ENCODE measurements around the gene FBXL20. TPM values are rescaled to one million over a fixed set of nuclear protein-coding genes. Genes with fewer than 3 reads are reported as not detected.
"Not testable (repeated sequence)": the region's sequence is repeated elsewhere in the genome, so short reads cannot be mapped to it uniquely, and the experiment has no call there.

Gene FBXL20
- total RNA-seq, 2 donors from 2014 or later, result 28.5 to 30.5 TPM

DNA sequence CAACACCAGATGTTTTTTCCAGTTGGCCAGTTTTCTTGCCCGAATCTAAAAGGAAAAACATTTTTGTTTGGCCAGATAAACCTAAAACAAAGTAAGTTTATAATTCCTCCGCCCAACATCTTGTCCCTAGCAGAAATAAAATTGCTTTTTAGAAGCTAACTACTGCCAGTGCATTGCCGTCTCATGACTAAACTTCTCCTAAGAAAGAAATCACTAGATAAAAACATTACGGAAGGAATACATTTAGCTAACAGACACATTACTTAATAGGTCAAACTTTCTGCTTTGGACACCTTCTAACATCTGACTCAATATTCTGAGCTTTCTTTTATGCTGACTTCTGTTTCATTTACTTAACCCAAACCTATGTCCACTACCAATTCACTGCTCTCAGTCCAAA lies 36.2 kb downstream of the FBXL20 start:
- Mint-ChIP-seq H3K9me3 (no peaks in the 10 kb centered on the region), H3K27me3 (ENCODE audit: low read depth) (no peaks in the 10 kb centered on the region), H3K4me3 (no peak overlapping the region), H3K36me3 (ENCODE audit: insufficient read depth in 2 of 2) (no peaks in the 10 kb centered on the region), H3K4me1 (ENCODE audit: low read depth) (peaks cover 8% of the 10 kb centered on the region), H3K27ac (no peak overlapping the region)
- no peak for DNase-seq
- no peak for ATAC-seq (replicated peaks in 1 of 2)

DNA sequence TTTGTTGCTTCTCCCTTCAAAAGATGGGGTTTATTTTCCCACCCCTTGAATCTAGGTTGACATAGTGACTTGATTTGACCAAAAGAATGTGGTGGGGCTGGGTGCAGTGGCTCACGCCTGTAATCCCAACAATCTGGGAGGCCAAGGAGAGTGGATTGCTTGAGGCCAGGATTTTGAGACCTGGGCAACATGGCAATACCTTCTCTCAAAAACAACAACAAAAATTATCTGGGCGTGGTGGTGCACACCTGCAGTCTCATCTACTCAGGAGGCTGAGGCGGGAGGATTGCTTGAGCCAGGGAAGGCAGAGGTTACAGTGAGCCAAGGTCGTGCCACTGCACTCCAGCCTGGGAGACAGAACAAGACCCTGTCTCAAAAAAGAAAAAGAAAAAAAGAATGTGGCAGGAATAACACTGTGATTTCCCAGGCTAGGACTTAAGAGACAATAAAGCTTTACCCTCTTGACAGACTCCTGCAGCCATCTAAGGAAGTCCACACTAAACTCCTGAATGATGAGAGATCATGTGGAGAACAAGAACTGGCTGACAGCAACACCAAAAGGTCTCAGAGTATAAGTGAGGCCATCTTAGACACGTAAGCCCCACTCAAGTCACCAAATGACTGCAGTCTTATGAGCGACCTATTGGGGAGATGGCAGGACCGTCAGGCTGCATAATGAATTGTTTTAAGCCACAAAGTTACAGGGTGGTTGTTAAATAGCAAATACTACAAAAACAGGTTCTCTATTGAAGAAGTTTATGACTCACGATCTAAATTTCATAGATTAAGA lies 37.0 kb downstream of the FBXL20 start:
- DNase-seq (no peak), ATAC-seq (replicated peaks in 1 of 2) (no peak)
- no peaks in the 10 kb centered on the region for H3K36me3 Mint-ChIP-seq (ENCODE audit: insufficient read depth in 2 of 2)
- no peaks in the 10 kb centered on the region for H3K9me3 Mint-ChIP-seq
- H3K4me3 Mint-ChIP-seq, result no peak overlapping the region
- H3K27ac Mint-ChIP-seq, result no peak overlapping the region
- no peaks in the 10 kb centered on the region for H3K27me3 Mint-ChIP-seq (ENCODE audit: low read depth)
- peaks cover 13% of the 10 kb centered on the region for H3K4me1 Mint-ChIP-seq (ENCODE audit: low read depth)

DNA sequence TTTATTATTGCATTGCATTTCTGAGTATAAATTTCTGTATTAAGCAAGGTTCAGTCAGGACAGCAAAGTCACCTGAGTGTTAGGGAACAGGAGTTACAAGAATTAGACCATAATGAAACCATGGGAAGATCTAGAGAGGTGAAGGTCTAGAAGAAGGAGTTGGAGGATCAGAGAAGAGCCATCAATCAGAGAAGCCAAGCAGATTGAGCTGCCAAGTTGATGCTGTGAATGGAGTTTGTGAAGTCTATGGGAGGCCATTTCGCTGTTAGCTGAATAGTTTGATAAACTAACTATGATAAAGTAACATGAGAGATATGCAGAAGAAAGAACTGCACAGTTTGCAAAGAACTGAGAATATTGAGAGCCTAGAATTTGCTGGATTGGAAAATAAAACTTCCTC lies 40.4 kb downstream of the FBXL20 start:
- no peak overlapping the region for H3K4me3 Mint-ChIP-seq
- H3K27me3 Mint-ChIP-seq (ENCODE audit: low read depth), result no peaks in the 10 kb centered on the region
- no peaks in the 10 kb centered on the region for H3K36me3 Mint-ChIP-seq (ENCODE audit: insufficient read depth in 2 of 2)
- ATAC-seq (replicated peaks in 1 of 2) (no peak), DNase-seq (no peak)
- peaks cover 13% of the 10 kb centered on the region for H3K4me1 Mint-ChIP-seq (ENCODE audit: low read depth)
- H3K9me3 Mint-ChIP-seq, result no peaks in the 10 kb centered on the region
- no peak overlapping the region for H3K27ac Mint-ChIP-seq

DNA sequence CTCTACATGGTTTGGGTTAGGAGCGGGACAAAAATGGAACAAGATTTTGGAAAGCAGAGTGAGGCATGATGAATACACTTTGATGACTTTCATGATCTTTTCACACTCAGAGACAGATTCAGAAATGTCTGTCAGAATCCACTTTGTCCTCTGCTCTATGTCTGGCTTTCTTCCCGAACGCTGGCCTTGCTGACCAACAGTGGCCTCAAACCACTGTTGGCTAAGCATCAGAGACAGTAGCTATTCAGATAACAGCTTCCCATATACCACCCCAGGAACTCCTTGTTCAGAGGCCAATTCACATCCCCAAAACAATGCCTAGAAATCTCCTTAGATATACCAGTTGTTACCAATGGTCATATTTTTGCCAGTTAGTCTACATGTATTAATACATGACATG lies 40.9 kb downstream of the FBXL20 start:
- H3K36me3 Mint-ChIP-seq (ENCODE audit: insufficient read depth in 2 of 2), result no peaks in the 10 kb centered on the region
- no peak overlapping the region for H3K4me3 Mint-ChIP-seq
- ATAC-seq (replicated peaks in 1 of 2), result no peak
- peaks cover 13% of the 10 kb centered on the region for H3K4me1 Mint-ChIP-seq (ENCODE audit: low read depth)
- H3K27me3 Mint-ChIP-seq (ENCODE audit: low read depth), result no peaks in the 10 kb centered on the region
- no peak overlapping the region for H3K27ac Mint-ChIP-seq
- DNase-seq, result no peak
- H3K9me3 Mint-ChIP-seq, result no peaks in the 10 kb centered on the region

DNA sequence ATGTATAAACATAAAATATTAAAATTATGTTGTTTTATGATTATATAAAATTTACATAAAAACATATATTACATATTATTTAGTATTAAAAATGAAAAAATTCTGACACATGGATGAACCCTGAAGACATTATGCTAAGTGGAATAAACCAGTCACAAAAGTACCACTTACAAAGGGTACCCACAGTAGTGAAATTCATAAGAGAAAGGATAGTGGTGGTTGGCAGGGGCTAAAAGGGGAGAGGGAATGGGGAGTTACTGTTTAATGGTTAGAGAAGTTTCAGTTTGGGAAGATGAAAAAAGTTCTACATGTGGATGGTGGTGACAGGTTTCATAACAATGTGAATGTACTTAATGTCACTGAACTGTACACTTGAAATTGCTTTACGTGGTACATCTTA lies 41.4 kb downstream of the FBXL20 start:
- no peaks in the 10 kb centered on the region for H3K9me3 Mint-ChIP-seq
- H3K4me1 Mint-ChIP-seq (ENCODE audit: low read depth), result peaks cover 13% of the 10 kb centered on the region
- DNase-seq (no peak), ATAC-seq (replicated peaks in 1 of 2) (no peak)
- no peak overlapping the region for H3K27ac Mint-ChIP-seq
- H3K4me3 Mint-ChIP-seq, result no peak overlapping the region
- H3K36me3 Mint-ChIP-seq (ENCODE audit: insufficient read depth in 2 of 2), result no peaks in the 10 kb centered on the region
- H3K27me3 Mint-ChIP-seq (ENCODE audit: low read depth), result no peaks in the 10 kb centered on the region

DNA sequence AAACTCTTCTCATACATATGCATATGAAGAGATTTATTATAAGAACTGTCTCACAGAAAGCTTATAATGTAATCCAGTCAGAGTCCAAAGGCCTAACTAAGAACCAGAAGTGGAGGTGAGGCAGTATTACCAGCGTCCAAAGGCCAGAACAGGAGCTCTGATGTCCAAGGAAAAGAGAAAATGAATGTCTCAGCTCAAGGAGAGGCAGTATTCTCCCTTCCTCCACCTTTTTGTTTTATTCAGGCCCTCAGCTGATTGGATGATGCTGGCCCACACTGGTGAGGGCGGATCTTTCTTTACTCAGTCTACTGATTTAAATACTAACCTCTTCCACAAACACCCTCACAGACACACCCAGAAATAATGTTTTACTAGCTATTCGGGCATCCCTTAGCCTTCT lies 43.4 kb downstream of the FBXL20 start:
- H3K4me3 Mint-ChIP-seq, result no peak overlapping the region

DNA sequence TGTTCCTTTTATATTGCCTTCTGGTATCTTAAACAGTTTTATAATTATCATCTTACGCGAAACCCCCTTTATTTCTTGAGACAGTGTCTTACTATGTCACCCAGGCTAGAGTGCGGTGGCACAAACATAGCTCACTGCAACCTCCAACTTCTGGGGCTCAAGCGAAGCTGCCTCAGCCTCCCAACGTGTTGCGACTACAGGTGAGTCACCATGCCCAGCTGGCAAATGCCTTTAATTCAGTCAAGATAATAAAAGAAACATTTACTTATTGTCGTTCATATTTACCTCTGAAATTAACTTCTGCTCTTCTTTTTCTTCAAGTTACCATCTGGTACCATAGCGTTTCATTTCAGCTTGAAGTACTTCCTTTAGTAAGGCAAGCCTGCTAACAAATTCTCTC lies 43.9 kb downstream of the FBXL20 start:
- Mint-ChIP-seq H3K4me1 (ENCODE audit: low read depth) (peaks cover 13% of the 10 kb centered on the region), H3K27me3 (ENCODE audit: low read depth) (no peaks in the 10 kb centered on the region), H3K4me3 (no peak overlapping the region), H3K36me3 (ENCODE audit: insufficient read depth in 2 of 2) (no peaks in the 10 kb centered on the region), H3K27ac (no peak overlapping the region), H3K9me3 (no peaks in the 10 kb centered on the region)
- ATAC-seq (replicated peaks in 1 of 2), result no peak
- DNase-seq, result no peak

More for the DNA sequence above, 43.4 kb downstream of the FBXL20 start:
- Mint-ChIP-seq H3K27ac (no peak overlapping the region), H3K9me3 (no peaks in the 10 kb centered on the region), H3K36me3 (ENCODE audit: insufficient read depth in 2 of 2) (no peaks in the 10 kb centered on the region), H3K4me1 (ENCODE audit: low read depth) (peaks cover 13% of the 10 kb centered on the region), H3K27me3 (ENCODE audit: low read depth) (no peaks in the 10 kb centered on the region)
- ATAC-seq (replicated peaks in 1 of 2) (no peak), DNase-seq (no peak)

DNA sequence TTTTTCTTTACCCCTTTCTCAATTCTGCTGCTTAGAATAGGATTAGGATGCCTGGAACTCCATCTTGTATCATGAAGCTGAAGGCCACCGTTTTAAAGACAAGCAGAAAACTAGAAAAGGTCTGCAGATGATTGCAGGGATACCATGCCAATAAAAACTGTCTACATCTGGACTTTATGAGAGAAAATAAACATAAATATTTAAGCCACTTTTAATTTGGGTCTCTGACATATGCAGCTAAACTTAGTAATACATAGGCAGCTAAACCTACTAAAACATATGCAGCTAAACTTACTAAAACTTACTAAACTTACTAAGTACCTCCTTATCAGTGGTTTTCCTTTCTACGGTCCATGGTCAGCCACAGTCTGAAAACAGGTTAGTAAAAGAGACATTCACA lies 48.4 kb downstream of the FBXL20 start:
- ATAC-seq (replicated peaks in 1 of 2) (no peak), DNase-seq (no peak)
- Mint-ChIP-seq H3K4me3 (no peak overlapping the region), H3K27me3 (ENCODE audit: low read depth) (no peaks in the 10 kb centered on the region), H3K27ac (no peak overlapping the region), H3K9me3 (no peaks in the 10 kb centered on the region), H3K36me3 (ENCODE audit: insufficient read depth in 2 of 2) (no peaks in the 10 kb centered on the region), H3K4me1 (ENCODE audit: low read depth) (no peaks in the 10 kb centered on the region)

DNA sequence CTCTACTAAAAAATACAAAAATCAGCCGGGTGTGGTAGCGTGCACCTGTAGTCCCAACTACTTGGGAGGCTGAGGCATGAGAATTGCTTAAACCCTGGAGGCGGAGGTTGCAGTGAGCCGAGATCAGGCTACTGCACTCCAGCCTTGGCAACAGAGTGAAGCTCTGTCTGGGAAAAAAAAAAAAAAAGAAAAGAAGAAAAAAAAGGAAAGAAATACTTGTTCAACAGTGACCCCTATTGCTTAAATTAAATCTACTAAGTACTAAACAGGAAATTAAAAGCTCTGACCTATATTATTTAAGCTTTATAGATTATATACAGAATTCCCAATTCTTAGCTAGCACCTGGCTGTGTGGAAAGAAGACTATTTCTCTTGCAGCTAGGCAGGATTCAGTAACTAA lies 48.9 kb downstream of the FBXL20 start:
- Mint-ChIP-seq H3K4me1 (ENCODE audit: low read depth) (no peaks in the 10 kb centered on the region), H3K4me3 (no peak overlapping the region), H3K27ac (no peak overlapping the region), H3K9me3 (no peaks in the 10 kb centered on the region), H3K36me3 (ENCODE audit: insufficient read depth in 2 of 2) (peaks cover 0 to under 1% of the 10 kb centered on the region in 2 donors), H3K27me3 (ENCODE audit: low read depth) (no peaks in the 10 kb centered on the region)
- ATAC-seq (replicated peaks in 1 of 2), result no peak
- DNase-seq, result no peak

DNA sequence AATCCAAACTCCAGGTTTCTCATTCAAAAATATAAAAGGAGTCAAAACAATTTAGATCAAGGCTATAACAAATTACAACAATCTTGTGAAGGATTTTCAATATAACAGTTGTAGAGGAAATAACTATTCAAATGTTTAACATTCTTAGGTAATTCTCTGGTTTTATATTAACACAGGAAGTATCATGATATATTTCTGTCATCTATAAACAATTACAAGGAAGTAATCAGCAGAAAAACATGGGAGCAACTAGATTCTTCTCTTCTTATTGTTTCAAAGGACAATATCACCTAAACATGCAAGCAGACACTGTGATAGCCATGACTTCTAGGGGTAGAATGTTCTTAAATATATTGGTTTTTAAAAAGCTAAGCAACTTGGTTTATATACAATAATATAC lies 49.9 kb downstream of the FBXL20 start:
- ATAC-seq (replicated peaks in 1 of 2), result no peak
- DNase-seq, result no peak
- Mint-ChIP-seq H3K27ac (no peak overlapping the region), H3K4me1 (ENCODE audit: low read depth) (no peaks in the 10 kb centered on the region), H3K9me3 (no peaks in the 10 kb centered on the region), H3K36me3 (ENCODE audit: insufficient read depth in 2 of 2) (peaks cover 0 to 2% of the 10 kb centered on the region in 2 donors), H3K27me3 (ENCODE audit: low read depth) (no peaks in the 10 kb centered on the region), H3K4me3 (no peak overlapping the region)

DNA sequence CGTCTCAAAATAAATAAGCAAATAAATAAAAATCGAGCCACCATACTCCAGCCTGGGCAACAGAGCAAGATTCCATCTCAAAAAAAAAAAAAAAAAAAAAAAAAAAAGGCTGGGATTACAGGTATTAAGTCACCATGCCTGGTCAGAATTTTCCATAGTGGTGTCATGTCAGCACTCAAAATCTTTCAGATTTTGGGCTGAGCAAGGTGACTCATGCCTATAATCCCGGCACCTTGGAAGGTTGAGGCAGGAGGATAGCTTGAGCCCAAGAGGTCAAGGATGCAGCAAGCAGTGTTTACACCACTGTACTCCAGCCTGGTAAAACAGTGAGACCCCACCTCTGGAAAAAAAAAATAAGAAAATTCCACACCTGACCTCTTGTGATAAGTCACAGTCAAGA lies 52.2 kb downstream of the FBXL20 start:
- no peak overlapping the region for H3K27ac Mint-ChIP-seq
- H3K9me3 Mint-ChIP-seq, result no peaks in the 10 kb centered on the region
- peaks cover 0 to 2% of the 10 kb centered on the region in 2 donors for H3K36me3 Mint-ChIP-seq (ENCODE audit: insufficient read depth in 2 of 2)
- DNase-seq (no peak), ATAC-seq (replicated peaks in 1 of 2) (no peak)
- H3K4me1 Mint-ChIP-seq (ENCODE audit: low read depth), result no peaks in the 10 kb centered on the region
- H3K27me3 Mint-ChIP-seq (ENCODE audit: low read depth), result no peaks in the 10 kb centered on the region
- H3K4me3 Mint-ChIP-seq, result no peak overlapping the region

DNA sequence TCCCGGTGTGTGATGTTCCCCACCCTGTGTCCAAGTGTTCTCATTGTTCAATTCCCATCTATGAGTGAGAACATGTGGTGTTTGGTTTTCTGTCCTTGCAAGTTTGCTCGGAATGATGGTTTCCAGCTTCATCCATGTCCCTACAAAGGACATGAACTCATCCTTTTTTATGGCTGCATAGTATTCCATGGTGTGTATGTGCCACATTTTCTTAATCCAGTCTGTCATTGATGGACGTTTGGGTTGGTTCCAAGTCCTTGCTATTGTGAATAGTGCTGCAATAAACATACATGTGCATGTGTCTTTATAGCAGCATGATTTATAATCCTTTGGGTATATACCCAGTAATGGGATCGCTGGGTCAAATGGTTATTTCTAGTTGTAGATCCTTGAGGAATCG lies 54.6 kb downstream of the FBXL20 start:
- not testable (repeated sequence) for H3K4me1 Mint-ChIP-seq (ENCODE audit: low read depth); H3K9me3 Mint-ChIP-seq; H3K27me3 Mint-ChIP-seq (ENCODE audit: low read depth); H3K36me3 Mint-ChIP-seq (ENCODE audit: insufficient read depth in 2 of 2); DNase-seq; H3K4me3 Mint-ChIP-seq; ATAC-seq (replicated peaks in 1 of 2); H3K27ac Mint-ChIP-seq

DNA sequence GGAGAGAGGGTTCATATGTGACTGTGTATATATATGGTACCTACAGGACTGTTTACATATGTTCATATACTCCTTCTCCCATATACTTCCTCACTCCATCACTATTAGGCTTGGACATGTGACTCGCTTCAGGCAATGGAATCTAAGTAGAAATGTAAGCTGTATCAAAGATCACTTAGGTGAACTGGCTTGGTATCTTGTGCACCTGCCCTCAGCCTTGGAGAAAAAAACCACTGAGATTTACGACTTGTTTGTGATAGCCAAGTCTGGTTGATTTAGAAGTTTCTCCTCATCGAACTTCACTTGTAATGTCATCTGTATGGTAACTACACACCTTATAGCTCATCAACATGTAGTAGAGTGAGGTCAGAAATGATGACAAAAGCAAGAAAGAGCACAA lies 59.9 kb downstream of the FBXL20 start:
- Mint-ChIP-seq H3K4me1 (ENCODE audit: low read depth) (no peaks in the 10 kb centered on the region), H3K9me3 (no peaks in the 10 kb centered on the region), H3K27ac (no peak overlapping the region), H3K4me3 (no peak overlapping the region), H3K36me3 (ENCODE audit: insufficient read depth in 2 of 2) (peaks cover 0 to 2% of the 10 kb centered on the region in 2 donors), H3K27me3 (ENCODE audit: low read depth) (no peaks in the 10 kb centered on the region)
- ATAC-seq (replicated peaks in 1 of 2) (no peak), DNase-seq (no peak)

DNA sequence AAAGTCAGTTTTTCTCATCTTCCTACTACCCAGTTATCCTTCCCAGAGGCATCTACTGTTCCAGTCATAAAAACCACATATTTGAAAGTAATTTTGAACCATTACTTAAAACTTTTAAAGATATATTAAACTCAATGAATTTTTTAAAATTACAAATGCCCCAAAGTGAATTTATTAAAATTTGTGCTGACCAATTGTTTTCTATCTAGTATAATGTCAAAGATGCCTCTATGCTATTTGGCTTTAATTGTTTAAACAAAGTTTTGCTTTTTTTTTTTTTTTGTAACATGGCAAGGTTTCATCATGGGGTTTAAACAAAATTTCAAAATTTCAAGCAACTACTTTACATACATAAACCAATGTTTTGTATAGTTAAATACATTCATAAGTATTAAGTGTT lies 60.7 kb downstream of the FBXL20 start:
- Mint-ChIP-seq H3K27me3 (ENCODE audit: low read depth) (no peaks in the 10 kb centered on the region), H3K4me3 (no peak overlapping the region), H3K36me3 (ENCODE audit: insufficient read depth in 2 of 2) (peaks cover 0 to 2% of the 10 kb centered on the region in 2 donors), H3K4me1 (ENCODE audit: low read depth) (no peaks in the 10 kb centered on the region), H3K27ac (peak overlapping the region; percentile 19), H3K9me3 (no peaks in the 10 kb centered on the region)
- ATAC-seq (replicated peaks in 1 of 2) (no peak), DNase-seq (no peak)

Measured in activated T-cell treated with anti-CD3 and anti-CD28 coated beads, Interleukin-2, amount 50 U/mL, for 72 hours (primary cell).